ENCODE measurements around the gene CELF2. TPM values are rescaled to one million over a fixed set of nuclear protein-coding genes. Genes with fewer than 3 reads are reported as not detected.

The CELF2 gene
- total and polyA plus RNA-seq, 9 of the 15 experiments (the other 6 are each of a cell fraction or from before 2014, with no cell fraction given): 4.0 to 20.3 (median 11.1) TPM

- TF ChIP-seq, protein P1, sequence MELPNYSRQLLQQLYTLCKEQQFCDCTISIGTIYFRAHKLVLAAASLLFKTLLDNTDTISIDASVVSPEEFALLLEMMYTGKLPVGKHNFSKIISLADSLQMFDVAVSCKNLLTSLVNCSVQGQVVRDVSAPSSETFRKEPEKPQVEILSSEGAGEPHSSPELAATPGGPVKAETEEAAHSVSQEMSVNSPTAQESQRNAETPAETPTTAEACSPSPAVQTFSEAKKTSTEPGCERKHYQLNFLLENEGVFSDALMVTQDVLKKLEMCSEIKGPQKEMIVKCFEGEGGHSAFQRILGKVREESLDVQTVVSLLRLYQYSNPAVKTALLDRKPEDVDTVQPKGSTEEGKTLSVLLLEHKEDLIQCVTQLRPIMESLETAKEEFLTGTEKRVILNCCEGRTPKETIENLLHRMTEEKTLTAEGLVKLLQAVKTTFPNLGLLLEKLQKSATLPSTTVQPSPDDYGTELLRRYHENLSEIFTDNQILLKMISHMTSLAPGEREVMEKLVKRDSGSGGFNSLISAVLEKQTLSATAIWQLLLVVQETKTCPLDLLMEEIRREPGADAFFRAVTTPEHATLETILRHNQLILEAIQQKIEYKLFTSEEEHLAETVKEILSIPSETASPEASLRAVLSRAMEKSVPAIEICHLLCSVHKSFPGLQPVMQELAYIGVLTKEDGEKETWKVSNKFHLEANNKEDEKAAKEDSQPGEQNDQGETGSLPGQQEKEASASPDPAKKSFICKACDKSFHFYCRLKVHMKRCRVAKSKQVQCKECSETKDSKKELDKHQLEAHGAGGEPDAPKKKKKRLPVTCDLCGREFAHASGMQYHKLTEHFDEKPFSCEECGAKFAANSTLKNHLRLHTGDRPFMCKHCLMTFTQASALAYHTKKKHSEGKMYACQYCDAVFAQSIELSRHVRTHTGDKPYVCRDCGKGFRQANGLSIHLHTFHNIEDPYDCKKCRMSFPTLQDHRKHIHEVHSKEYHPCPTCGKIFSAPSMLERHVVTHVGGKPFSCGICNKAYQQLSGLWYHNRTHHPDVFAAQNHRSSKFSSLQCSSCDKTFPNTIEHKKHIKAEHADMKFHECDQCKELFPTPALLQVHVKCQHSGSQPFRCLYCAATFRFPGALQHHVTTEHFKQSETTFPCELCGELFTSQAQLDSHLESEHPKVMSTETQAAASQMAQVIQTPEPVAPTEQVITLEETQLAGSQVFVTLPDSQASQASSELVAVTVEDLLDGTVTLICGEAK (IDR thresholded peaks at IDR 0.05): no peak
- TF ChIP-seq, protein P1 (CRISPR knock-in tag; IDR thresholded peaks at IDR 0.05): no peak
- TF ChIP-seq CHCHD3 (CRISPR knock-in tag; IDR thresholded peaks at IDR 0.05): no peak
Measured at GRCh38 chr10:10989669-10990068, 28.0 kb upstream of the CELF2 start (continued).

Data from K562 (cell line).